Measurements from ENCODE around the gene FAM237B. TPM values are rescaled to one million over a fixed set of nuclear protein-coding genes. Genes with fewer than 3 reads are reported as not detected.

The FAM237B gene
- total RNA-seq, 8 experiments from 2014 or later, result 0.05 to 0.78 (median 0.16) TPM; not detected in 1

GRCh38 chr7:90272242-90272641, 48.9 kb downstream of the FAM237B start:
- ATAC-seq (replicated peaks in 6 of 8), result no peak
- Histone ChIP-seq H3K4me3 (no peak overlapping the region), H3K4me1 (replicated peaks in 1 of 2) (no peaks in the 10 kb centered on the region), H3K27ac (no peak overlapping the region)
- WGBS, 10 experiments, result 50 to 100% (median 94%) methylated on average over 1 to 2 of the region's 2 CpGs
- in situ Hi-C loops (cut with MboI; ENCODE audit: low pct_unique_long_range_greater_than_20kb in 2 of 9, low sequenced_read_pairs in 9 of 9, unreplicated experiment in 9 of 9), result loop anchor here in 2 of 9 experiments (25.0 kb wide), 1 partner anchor 110 kb away; the partner anchor contains the start of gene STEAP1 (in 2 of the 2)

DNA sequence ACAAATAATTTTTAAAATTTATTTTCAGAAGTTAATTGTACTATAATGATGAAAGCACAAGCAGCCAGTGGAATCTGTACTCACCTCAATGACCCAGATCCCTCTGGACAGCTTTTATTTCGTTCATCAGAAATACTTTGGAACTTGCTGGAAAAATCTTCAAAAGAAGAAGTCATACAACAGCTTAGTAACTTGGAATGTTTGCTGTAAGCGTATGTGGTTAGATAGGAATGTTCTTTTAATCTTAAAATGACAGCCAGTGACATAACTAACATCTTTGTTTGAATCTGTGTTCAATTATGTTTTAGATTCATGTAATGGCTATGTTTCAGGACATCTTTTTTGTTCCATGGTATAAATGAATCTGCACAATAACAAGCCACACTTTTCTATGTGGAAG, 49.4 kb downstream of the FAM237B start:
- no peak overlapping the region for H3K27ac ChIP-seq
- in situ Hi-C loops (cut with MboI; ENCODE audit: low pct_unique_long_range_greater_than_20kb in 2 of 9, low sequenced_read_pairs in 9 of 9, unreplicated experiment in 9 of 9), result loop anchor here in 2 of 9 experiments (25.0 kb wide), 1 partner anchor 109 kb away; the partner anchor contains the start of gene STEAP1 (in 2 of the 2)
- 0 to 100% (median 77%) methylated on average over 1 to 2 of the region's 2 CpGs for WGBS, 10 experiments
- ATAC-seq (replicated peaks in 6 of 8), result no peak
- H3K4me3 ChIP-seq, result no peak overlapping the region
- H3K4me1 ChIP-seq (replicated peaks in 1 of 2), result no peaks in the 10 kb centered on the region

- Histone ChIP-seq H3K4me1 (replicated peaks in 1 of 2) (no peaks in the 10 kb centered on the region), H3K4me3 (no peak overlapping the region), H3K27ac (no peak overlapping the region)
- in situ Hi-C loops (cut with MboI; ENCODE audit: low pct_unique_long_range_greater_than_20kb in 2 of 9, low sequenced_read_pairs in 9 of 9, unreplicated experiment in 9 of 9), result loop anchor here in 2 of 9 experiments (25.0 kb wide), 1 partner anchor 108 kb away; the partner anchor contains the start of gene STEAP1 (in 2 of the 2)
- 68 to 100% (median 100%) methylated on average over 1 to 2 of the region's 2 CpGs; no CpG with 5 or more reads in 1 of the 10 experiments for WGBS, 10 experiments
- ATAC-seq (replicated peaks in 6 of 8), result no peak
Measured at GRCh38 chr7:90270431-90271178, 50.5 kb downstream of the FAM237B start.

DNA sequence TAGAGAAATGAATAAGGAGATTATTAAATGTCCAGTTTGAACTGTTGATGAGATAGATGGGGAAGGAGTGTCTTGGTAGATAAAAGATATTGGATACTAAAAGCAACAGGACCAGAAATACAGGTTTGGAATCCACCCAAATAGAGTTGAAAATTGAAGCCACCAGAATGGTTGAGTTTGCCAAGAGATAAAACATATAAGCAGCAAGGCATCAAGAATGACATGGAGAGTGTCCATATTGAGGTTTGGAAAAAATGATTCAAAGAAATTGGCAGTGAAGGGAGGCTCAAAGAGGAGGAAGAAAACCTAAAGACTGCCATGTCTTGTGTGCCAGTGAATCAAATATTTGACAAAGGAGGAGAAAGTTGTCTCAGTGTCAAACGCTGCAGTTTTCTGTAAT, 51.9 kb downstream of the FAM237B start:
- Histone ChIP-seq H3K4me3 (no peak overlapping the region), H3K4me1 (replicated peaks in 1 of 2) (no peaks in the 10 kb centered on the region), H3K27ac (no peak overlapping the region)
- ATAC-seq (replicated peaks in 6 of 8), result no peak
- in situ Hi-C loops (cut with MboI; ENCODE audit: low pct_unique_long_range_greater_than_20kb in 2 of 9, low sequenced_read_pairs in 9 of 9, unreplicated experiment in 9 of 9), result loop anchor here in 2 of 9 experiments (25.0 kb wide), 1 partner anchor 107 kb away; the partner anchor contains the start of gene STEAP1 (in 2 of the 2)
- WGBS, 10 experiments, result 45 to 100% (median 77%) methylated on average over 1 of the region's 1 CpG

DNA sequence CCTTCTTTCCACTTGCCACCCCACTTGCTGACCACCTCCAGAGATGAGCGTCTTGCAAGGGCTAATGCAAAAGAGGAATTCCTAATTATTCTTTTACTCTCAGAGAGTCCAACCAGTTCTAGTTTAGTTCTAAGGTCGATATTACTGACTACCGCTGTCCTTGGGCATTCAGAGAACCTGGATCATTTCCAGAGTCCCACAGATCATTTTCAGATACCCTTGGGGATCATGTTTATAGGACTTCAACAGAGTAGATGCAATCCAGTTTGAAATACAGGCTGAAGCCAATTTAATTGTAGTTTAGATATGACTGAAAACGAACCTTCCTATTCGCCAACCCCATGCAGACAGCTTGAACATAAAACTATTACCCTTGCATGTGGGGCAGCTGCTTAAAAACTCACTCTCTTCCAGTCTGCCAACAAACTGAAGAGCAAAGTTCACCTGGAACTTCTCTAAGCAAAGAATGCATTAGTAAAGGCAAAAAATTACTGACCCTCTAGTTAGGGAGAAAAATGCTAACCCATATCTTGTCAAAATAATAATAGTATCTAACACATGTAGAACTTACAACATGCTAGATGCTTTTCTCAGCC, 53.7 kb downstream of the FAM237B start:
- WGBS, 10 experiments, result 27 to 98% (median 85%) methylated on average over 3 to 5 of the region's 5 CpGs; no CpG with 5 or more reads in 1 of the 10 experiments
- Histone ChIP-seq H3K4me3 (no peak overlapping the region), H3K27ac (no peak overlapping the region), H3K4me1 (replicated peaks in 1 of 2) (no peaks in the 10 kb centered on the region)
- ATAC-seq (replicated peaks in 6 of 8), result no peak
- in situ Hi-C loops (cut with MboI; ENCODE audit: low pct_unique_long_range_greater_than_20kb in 2 of 9, low sequenced_read_pairs in 9 of 9, unreplicated experiment in 9 of 9), result loop anchor here in 2 of 9 experiments (25.0 kb wide), 1 partner anchor 105 kb away; the partner anchor contains the start of gene STEAP1 (in 2 of the 2)

DNA sequence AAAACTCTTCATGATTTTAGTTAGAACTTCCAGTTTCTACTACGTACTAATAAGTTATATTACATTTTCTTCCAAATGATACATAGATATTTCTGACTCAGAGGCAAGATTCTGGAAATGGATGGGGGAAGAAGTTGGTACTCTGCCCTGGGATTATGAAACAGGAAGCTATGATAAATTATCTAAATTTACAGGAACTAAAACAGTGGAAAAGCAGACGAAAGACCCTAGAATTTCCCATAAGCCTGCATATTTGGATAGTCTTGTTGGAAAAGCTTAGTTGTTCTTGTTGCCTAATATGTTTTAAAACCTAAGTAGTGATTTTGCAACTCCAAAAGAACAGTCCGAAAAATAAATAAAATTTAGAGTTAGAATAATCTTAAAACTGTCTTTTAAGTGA, 54.3 kb downstream of the FAM237B start:
- 0 to 100% (median 75%) methylated on average over 2 to 3 of the region's 3 CpGs for WGBS, 10 experiments
- no peak for ATAC-seq (replicated peaks in 6 of 8)
- Histone ChIP-seq H3K4me1 (replicated peaks in 1 of 2) (no peaks in the 10 kb centered on the region), H3K4me3 (no peak overlapping the region), H3K27ac (no peak overlapping the region)
- in situ Hi-C loops (cut with MboI; ENCODE audit: low pct_unique_long_range_greater_than_20kb in 2 of 9, low sequenced_read_pairs in 9 of 9, unreplicated experiment in 9 of 9), result loop anchor here in 2 of 9 experiments (25.0 kb wide), 1 partner anchor 105 kb away; the partner anchor contains the start of gene STEAP1 (in 2 of the 2)

Other genes starting within 250 kb of the FAM237B start
- 10 to 100 TPM in 1 of 8 experiments, 1 to 10 TPM in 4, under 1 TPM in 3; 0.37 to 10.0 (median 1.6) TPM for gene STEAP1, start 166.8 kb downstream of the FAM237B start, total RNA-seq
- 10 to 100 TPM in 2 of 8 experiments, 1 to 10 TPM in 6; 1.4 to 12.3 (median 6.9) TPM for gene STEAP2, start 109.6 kb downstream of the FAM237B start, total RNA-seq
- 10 to 100 TPM in 2 of 8 experiments, 1 to 10 TPM in 6; 2.5 to 28.0 (median 6.9) TPM for gene CFAP69, start 76.1 kb downstream of the FAM237B start, total RNA-seq
- gene GTPBP10, start 25.4 kb upstream of the FAM237B start, total RNA-seq, result 10 to 100 TPM; 10.7 to 24.8 (median 18.3) TPM
- gene CLDN12, start 82.2 kb upstream of the FAM237B start, total RNA-seq, result 10 to 100 TPM; 28.4 to 55.1 (median 30.9) TPM
- not detected for gene PTTG1IP2, start 148.3 kb upstream of the FAM237B start, total RNA-seq